GM18499 (cell line): ENCODE results near the gene MLLT3.

Source experiments
- ATAC-seq: cut with Tn5 transposase; IDR thresholded peaks from one replicate; pipeline ENCODE4 v1.9.1; 2021; ENCODE audit warnings: moderate number of reproducible peaks; ENCODE audit not compliant: insufficient read depth, unreplicated experiment

MLLT3 gene

DNA sequence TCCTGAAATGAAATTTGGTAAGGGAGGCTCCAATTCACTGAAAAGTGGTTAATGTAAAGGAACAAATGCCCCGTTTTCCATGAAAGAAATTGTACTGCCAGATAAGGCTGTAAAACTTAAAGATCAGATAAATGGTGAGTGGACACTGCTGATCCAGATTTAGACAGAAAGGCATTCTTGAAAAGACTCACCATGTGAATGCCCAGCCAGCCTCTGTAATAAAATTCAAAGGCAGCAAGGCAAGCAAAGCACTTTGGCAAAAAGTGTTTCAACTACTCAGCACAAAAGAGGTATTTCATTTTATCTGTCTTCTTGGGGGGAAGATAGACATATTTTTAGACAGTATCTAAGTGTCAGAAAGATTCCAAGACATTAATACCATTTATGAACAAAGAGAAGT lies 133.6 kb downstream of the MLLT3 start:
- ATAC-seq, result no peak

GRCh38 chr9:20486552-20486951 lies 135.7 kb downstream of the MLLT3 start:
- no peak for ATAC-seq

GRCh38 chr9:20481437-20481836 lies 140.9 kb downstream of the MLLT3 start:
- no peak for ATAC-seq

GRCh38 chr9:20480249-20480648 lies 142.1 kb downstream of the MLLT3 start:
- ATAC-seq, result no peak

DNA sequence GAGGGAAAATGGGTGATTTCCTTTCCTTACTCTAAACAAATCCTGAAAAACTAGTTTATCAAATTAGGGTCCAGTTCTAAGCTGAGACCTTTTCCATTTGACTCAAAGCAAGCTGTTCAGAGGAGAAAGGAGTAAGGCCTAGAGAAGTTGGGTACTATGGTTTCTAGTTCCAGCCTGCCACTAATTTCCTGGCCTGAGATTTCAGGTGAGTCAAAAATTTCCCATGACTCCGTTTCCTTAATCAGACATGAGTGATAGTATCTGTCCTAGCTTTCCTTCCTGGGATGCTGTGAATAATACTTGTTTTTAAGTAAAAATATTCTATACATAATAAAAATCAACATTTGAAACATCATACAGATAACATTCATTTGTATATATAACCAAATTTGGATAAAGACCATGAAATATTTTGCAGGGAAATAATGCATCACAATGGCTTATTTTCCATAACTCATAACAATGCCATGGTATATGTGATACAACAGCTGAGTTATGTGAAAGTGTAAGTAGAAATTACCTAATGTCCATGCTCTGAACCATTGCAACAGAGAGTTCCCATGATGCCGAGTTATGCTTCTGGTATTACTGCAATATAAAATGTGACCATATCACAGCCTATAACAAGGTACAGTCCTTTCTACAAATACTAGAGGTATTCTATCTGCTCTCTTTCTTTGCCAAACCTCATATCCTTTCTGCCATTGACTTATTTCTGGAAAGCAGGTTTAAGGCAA lies 142.7 kb downstream of the MLLT3 start:
- no peak for ATAC-seq

GRCh38 chr9:20478786-20479185 lies 143.5 kb downstream of the MLLT3 start:
- ATAC-seq, result no peak

- ATAC-seq, result no peak
Observed at GRCh38 chr9:20477940-20478620, 144.2 kb downstream of the MLLT3 start.

GRCh38 chr9:20476912-20477521 lies 145.3 kb downstream of the MLLT3 start:
- no peak for ATAC-seq

DNA sequence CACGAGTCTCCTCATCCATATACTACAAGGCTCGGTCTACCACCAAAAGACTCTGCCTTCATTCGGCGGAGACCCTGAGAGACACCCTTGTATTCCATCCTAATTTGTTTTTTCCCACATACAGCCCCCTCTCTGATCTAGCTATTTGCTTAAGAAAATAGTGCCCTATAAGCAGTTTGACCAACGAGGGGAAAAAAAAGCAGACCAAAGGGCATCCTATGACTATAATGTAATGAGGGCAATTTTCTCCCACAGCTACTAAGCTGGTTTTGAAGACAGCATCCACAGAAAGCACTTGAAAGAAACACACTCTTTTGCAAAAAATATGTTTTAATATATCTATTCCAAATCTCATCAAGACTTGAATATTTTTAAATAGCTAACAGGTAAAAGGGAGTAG lies 147.8 kb downstream of the MLLT3 start:
- no peak for ATAC-seq

DNA sequence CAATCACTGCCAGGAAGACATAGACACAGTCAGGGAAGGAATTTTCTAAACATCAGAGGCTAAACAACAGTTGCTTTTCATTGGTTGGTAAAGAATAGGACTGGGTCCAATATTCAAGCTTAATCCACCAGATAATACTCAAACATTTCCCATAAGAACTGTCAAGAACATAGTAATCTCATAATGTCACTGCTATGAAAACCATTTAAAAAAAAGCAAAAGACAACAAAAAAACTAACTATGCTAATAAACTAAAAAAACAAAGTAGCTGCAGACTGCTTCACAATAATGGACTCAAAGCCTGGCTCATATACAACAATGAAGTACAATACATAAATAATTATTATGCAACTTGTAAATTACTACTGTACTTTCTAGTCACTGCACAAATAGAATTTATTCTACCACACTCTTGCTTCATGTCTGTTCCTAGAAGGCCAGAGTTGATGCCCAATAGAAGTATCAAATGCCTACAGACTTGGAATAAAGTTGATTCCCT lies 148.7 kb downstream of the MLLT3 start:
- no peak for ATAC-seq

- ATAC-seq, result no peak
Observed at GRCh38 chr9:20472342-20473045, 149.8 kb downstream of the MLLT3 start.

DNA sequence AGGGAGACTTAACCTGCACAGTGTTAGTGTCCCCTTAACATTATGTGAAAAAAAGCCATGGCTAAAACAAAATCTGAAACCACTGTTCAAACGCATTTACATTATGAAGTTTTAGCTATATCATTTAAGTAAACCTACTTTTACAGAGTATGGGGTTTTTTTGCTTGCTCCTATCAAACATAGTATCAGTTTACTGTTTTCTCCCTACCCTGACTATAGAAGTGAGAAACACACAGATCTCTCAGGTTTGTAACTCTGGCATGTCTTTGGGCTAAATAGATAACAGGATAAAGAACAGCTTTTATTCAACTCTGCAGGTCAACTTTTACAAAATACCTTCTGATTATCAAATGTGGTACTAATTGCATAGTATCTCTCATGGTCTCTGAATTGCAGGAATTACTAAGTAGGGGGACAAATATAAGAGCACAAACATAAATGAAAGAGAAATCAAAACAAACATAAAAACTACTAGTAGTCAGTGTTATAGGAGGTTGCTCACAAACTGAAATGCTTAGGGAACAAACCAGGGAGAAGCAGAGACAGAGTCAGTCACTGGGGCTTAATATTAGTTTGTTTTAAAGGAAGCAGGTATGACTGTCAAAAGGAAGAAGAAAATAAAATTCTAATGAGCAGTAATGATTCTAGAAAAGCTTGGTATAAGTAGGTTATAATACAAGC lies 155.8 kb downstream of the MLLT3 start:
- no peak for ATAC-seq

GRCh38 chr9:20464242-20464641 lies 158.1 kb downstream of the MLLT3 start:
- ATAC-seq, result no peak

- ATAC-seq, result no peak
Observed at GRCh38 chr9:20463823-20464222, 158.5 kb downstream of the MLLT3 start.

GRCh38 chr9:20462410-20462809 lies 159.9 kb downstream of the MLLT3 start:
- no peak for ATAC-seq

GRCh38 chr9:20447291-20447690 lies 175.0 kb downstream of the MLLT3 start:
- no peak for ATAC-seq

DNA sequence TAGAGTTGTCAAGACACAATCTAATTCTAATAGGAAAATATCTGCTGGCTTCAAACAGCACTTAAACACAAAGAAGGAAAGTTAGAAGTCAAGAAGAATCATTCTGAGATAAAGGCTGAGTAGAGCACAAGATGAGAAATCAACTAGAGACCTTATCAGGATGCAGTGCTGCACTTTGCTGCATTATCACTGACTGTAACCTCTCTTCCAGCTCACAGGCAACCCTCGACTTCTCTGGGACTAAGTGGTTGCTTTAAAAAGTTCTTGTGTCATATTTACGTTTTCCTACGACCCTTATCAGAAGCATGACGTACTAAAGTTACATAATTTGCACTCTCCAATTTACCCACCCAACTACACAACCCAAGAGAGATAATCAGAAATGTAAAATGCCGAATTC lies 176.1 kb downstream of the MLLT3 start:
- no peak for ATAC-seq

DNA sequence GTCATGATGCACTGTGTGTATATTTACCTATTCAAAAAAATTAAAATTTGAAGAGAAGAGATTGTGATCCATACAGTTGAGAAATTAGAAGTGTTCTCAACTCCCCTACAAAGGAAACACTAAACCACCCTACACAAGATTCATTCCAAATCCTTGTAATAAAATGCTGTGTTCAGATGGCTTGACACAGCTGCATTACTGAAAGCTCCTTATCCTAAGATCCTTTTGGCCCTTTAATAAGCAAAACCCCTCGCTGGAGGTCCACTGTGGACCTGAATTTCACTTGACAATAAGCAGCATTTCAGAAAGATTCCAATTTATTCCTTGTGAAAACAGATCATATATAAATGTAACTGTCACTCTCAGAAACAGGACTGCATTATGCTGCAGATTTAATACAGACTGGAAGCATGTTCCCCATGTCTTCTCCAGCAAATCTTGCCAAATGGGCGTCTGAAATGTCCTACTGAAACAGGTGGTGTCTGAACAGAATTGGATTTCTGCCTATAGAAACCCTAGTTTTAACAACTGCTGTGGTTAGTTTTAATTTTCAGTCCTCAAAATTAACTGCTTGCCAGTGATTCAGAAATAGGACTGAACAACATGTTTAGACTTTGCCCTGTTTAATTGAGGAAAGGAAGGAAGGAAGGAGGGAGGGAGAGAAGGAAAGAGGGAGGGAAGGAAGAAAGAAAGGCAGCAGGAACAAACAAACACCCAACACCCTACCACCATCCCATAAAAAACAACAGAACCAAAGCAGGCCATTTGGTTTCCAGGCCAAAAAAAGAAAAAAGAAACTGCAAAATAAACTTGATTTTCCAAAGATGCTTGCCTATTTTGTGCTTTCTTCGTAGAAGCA lies 179.6 kb downstream of the MLLT3 start:
- no peak for ATAC-seq

DNA sequence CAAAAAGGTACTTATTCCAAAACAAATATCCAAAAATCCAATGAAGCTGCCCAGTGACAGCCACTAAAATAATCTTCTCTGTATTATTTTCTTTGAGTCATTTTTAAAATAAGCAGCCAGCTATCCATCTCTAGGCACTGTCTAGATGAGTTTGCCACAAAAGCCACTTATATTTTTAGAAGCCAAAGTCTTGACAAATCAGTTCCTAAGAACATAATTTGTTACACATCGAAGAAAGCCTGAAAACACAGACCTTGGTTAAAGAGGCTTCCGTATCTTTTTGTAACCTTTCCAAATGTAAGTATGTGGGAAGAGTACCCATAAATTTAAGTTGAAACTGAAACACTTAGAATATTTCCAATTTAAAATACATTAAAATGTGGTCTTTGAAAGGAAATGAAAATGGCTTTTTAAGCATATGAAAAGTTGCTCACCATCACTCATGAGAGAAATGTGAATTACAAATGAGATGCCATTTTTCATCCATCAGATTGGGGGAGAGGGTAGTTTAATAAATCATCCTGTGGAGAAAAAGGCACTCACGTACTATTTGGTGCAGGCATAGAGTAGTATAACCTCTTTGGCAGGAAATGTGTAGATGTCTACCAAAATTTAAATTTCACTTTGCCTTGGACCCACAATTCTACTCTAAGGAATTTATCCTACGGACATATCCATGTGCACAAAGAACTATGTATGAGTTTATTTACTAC lies 180.4 kb downstream of the MLLT3 start:
- no peak for ATAC-seq
